GDM1 (cell line): Measurements from ENCODE around the gene PCMTD2.

Source experiments
- DNase-seq: peaks from one replicate; lab custom pipeline; 2025; lab: John Stamatoyannopoulos, UW

The PCMTD2 gene

GRCh38 chr20:64238851-64239387 lies 16.6 kb upstream of the PCMTD2 start:
- no peak for DNase-seq

GRCh38 chr20:64239449-64240242 lies 15.9 kb upstream of the PCMTD2 start:
- no peak for DNase-seq

- no peak for DNase-seq
Measured at GRCh38 chr20:64240243-64241015, 15.1 kb upstream of the PCMTD2 start.

GRCh38 chr20:64241061-64241460 lies 14.5 kb upstream of the PCMTD2 start:
- DNase-seq = no peak

- no peak for DNase-seq
Measured at GRCh38 chr20:64242003-64242796, 13.3 kb upstream of the PCMTD2 start.

- no peak for DNase-seq
Measured at GRCh38 chr20:64242797-64243475, 12.6 kb upstream of the PCMTD2 start.

GRCh38 chr20:64244281-64244805 lies 11.2 kb upstream of the PCMTD2 start:
- no peak for DNase-seq

- DNase-seq = no peak
Measured at GRCh38 chr20:64244870-64245603, 10.5 kb upstream of the PCMTD2 start.

- no peak for DNase-seq
Measured at GRCh38 chr20:64245746-64246595, 9.6 kb upstream of the PCMTD2 start.

- DNase-seq = no peak
Measured at GRCh38 chr20:64246616-64247306, 8.8 kb upstream of the PCMTD2 start.

GRCh38 chr20:64247307-64247618 lies 8.3 kb upstream of the PCMTD2 start:
- DNase-seq = no peak

GRCh38 chr20:64247970-64248841 lies 7.3 kb upstream of the PCMTD2 start:
- DNase-seq = no peak

GRCh38 chr20:64250027-64250426 lies 5.5 kb upstream of the PCMTD2 start:
- no peak for DNase-seq

GRCh38 chr20:64253000-64253383 lies 2.6 kb upstream of the PCMTD2 start:
- DNase-seq = no peak

GRCh38 chr20:64253443-64253842 lies 2.1 kb upstream of the PCMTD2 start:
- DNase-seq = no peak

GRCh38 chr20:64254156-64254555 lies 1.4 kb upstream of the PCMTD2 start:
- no peak for DNase-seq

- no peak for DNase-seq
Measured at GRCh38 chr20:64254571-64255360, 782 bp upstream of the PCMTD2 start.
